Testis (tissue), 2 donors: ENCODE results near the gene P2RX6.

Experiments
- POLR2A ChIP-seq: fragments of 450-650 bp; IDR thresholded peaks from one replicate; pipeline ENCODE4 v1.6.1; 2017; ENCODE audit warnings: antibody characterized with exemption, mild to moderate bottlenecking, moderate library complexity
- TF ChIP-seq, protein P1 (sequence below), 3 experiments: fragments of 450-650 bp in 2 of 3; fragments of 200-600 bp in 1 of 3; sonication (generic) in 1 of 3; IDR thresholded peaks; one replicate each; pipeline ENCODE4 v1.5.1; 2016 to 2019; ENCODE audit warnings: antibody characterized with exemption in 3 of 3, mild to moderate bottlenecking in 2 of 3, moderate library complexity in 1 of 3

DNA sequence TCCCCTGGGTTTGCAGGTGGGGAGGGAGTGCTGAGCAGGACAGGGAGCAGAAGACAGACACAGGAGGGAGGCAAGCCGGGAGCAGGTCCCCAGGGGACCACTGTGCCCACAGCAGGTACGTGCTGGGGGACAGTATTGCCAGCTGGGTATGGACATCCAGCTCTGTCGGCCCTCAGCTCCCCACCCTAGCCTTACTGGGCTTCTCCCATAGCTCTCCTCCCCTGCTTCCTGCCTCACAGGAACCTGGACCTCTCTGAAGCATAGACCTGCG, 40.5 kb downstream of the P2RX6 start:
- TF ChIP-seq POLR2A, result no peak
- TF ChIP-seq, protein P1, sequence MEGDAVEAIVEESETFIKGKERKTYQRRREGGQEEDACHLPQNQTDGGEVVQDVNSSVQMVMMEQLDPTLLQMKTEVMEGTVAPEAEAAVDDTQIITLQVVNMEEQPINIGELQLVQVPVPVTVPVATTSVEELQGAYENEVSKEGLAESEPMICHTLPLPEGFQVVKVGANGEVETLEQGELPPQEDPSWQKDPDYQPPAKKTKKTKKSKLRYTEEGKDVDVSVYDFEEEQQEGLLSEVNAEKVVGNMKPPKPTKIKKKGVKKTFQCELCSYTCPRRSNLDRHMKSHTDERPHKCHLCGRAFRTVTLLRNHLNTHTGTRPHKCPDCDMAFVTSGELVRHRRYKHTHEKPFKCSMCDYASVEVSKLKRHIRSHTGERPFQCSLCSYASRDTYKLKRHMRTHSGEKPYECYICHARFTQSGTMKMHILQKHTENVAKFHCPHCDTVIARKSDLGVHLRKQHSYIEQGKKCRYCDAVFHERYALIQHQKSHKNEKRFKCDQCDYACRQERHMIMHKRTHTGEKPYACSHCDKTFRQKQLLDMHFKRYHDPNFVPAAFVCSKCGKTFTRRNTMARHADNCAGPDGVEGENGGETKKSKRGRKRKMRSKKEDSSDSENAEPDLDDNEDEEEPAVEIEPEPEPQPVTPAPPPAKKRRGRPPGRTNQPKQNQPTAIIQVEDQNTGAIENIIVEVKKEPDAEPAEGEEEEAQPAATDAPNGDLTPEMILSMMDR (IDR thresholded peaks at IDR 0.05), result no peak
